KMS-11 (cell line): ENCODE measurements around the gene STIMATE.

Experiments
- H2AFZ ChIP-seq: fragments of 200-600 bp; sonication (generic); 2 replicates; pipeline ENCODE4 v1.6.1; 2016; ENCODE audit warnings: antibody characterized with exemption, mixed run types, low read depth
- H3K27ac ChIP-seq: fragments of 200-600 bp; sonication (generic); 2 replicates; pipeline ENCODE4 v1.6.1; 2016; ENCODE audit warnings: mild to moderate bottlenecking, mixed run types
- H3K27me3 ChIP-seq: fragments of 200-600 bp; sonication (generic); 2 replicates; pipeline ENCODE4 v1.6.1; 2017; ENCODE audit warnings: mild to moderate bottlenecking, low read depth, mixed run types, moderate library complexity; ENCODE audit not compliant: insufficient read depth
- H3K36me3 ChIP-seq: fragments of 200-600 bp; sonication (generic); 2 replicates; pipeline ENCODE4 v1.6.1; 2017; ENCODE audit warnings: mild to moderate bottlenecking, mixed run types; ENCODE audit not compliant: insufficient read depth
- H3K4me1 ChIP-seq: fragments of 200-600 bp; sonication (generic); 2 replicates; pipeline ENCODE4 v1.6.1; 2016; ENCODE audit warnings: mild to moderate bottlenecking, low read depth, mixed run types; ENCODE audit not compliant: poor library complexity, severe bottlenecking
- H3K4me2 ChIP-seq: fragments of 200-600 bp; sonication (generic); 2 replicates; pipeline ENCODE4 v1.7.0; 2016; ENCODE audit warnings: mild to moderate bottlenecking, mixed run types
- H3K4me3 ChIP-seq: fragments of 200-600 bp; sonication (generic); IDR thresholded peaks from 2 replicates; pipeline ENCODE4 v1.6.1; 2017; ENCODE audit warnings: low read depth, low read length, mixed read lengths; ENCODE audit not compliant: insufficient read depth
- H3K79me2 ChIP-seq: fragments of 200-600 bp; sonication (generic); 2 replicates; pipeline ENCODE4 v1.6.1; 2016; ENCODE audit warnings: low read depth, mixed run types; ENCODE audit not compliant: insufficient read depth
- H3K9ac ChIP-seq: fragments of 200-600 bp; sonication (generic); 2 replicates; pipeline ENCODE4 v1.6.1; 2016; ENCODE audit warnings: mild to moderate bottlenecking, mixed run types
- H4K20me1 ChIP-seq: fragments of 200-600 bp; sonication (generic); 2 replicates; pipeline ENCODE4 v1.6.1; 2016; ENCODE audit warnings: mild to moderate bottlenecking, mixed run types; ENCODE audit not compliant: insufficient read depth
- CTCF ChIP-seq: fragments of 200-600 bp; sonication (generic); conservative IDR thresholded peaks from 2 replicates; pipeline ENCODE4 v1.6.1; 2017; ENCODE audit warnings: low read depth, mild to moderate bottlenecking, antibody characterized with exemption, low read length, moderate library complexity, mixed read lengths

STIMATE gene

GRCh38 chr3:52816654-52817053 is 80.7 kb downstream of the STIMATE start:
- H3K4me1 ChIP-seq, result no peaks in the 10 kb centered on the region
- H2AFZ ChIP-seq, result no peak overlapping the region
- H3K9ac ChIP-seq, result no peak overlapping the region
- no peaks in the 10 kb centered on the region for H3K27me3 ChIP-seq
- H4K20me1 ChIP-seq, result no peaks in the 10 kb centered on the region
- no peak for TF ChIP-seq CTCF
- no peak overlapping the region for H3K27ac ChIP-seq
- H3K4me2 ChIP-seq, result no peak overlapping the region
- no peak overlapping the region for H3K4me3 ChIP-seq
- no peaks in the 10 kb centered on the region for H3K36me3 ChIP-seq
- H3K79me2 ChIP-seq, result no peaks in the 10 kb centered on the region

- Histone ChIP-seq H3K4me2 (no peak overlapping the region), H3K36me3 (no peaks in the 10 kb centered on the region), H3K9ac (no peak overlapping the region), H4K20me1 (no peaks in the 10 kb centered on the region), H3K27ac (no peak overlapping the region), H3K4me1 (no peaks in the 10 kb centered on the region), H3K27me3 (no peaks in the 10 kb centered on the region), H2AFZ (no peak overlapping the region), H3K4me3 (no peak overlapping the region), H3K79me2 (no peaks in the 10 kb centered on the region)
- no peak for TF ChIP-seq CTCF
These were observed 81.1 kb downstream of the STIMATE start for GRCh38 chr3:52816199-52816598.

GRCh38 chr3:52813810-52814209 is 83.5 kb downstream of the STIMATE start:
- Histone ChIP-seq H3K36me3 (no peaks in the 10 kb centered on the region), H3K4me2 (no peak overlapping the region), H3K27me3 (no peaks in the 10 kb centered on the region), H3K79me2 (no peaks in the 10 kb centered on the region), H3K9ac (no peak overlapping the region), H2AFZ (no peak overlapping the region), H3K4me1 (no peaks in the 10 kb centered on the region), H3K27ac (no peak overlapping the region), H3K4me3 (no peak overlapping the region), H4K20me1 (no peaks in the 10 kb centered on the region)
- no peak for TF ChIP-seq CTCF

GRCh38 chr3:52811452-52812011 is 85.8 kb downstream of the STIMATE start:
- Histone ChIP-seq H3K27ac (no peak overlapping the region), H3K27me3 (no peaks in the 10 kb centered on the region), H3K4me2 (no peak overlapping the region), H3K36me3 (no peaks in the 10 kb centered on the region), H3K79me2 (no peaks in the 10 kb centered on the region), H3K4me3 (no peak overlapping the region), H3K4me1 (no peaks in the 10 kb centered on the region), H4K20me1 (no peaks in the 10 kb centered on the region), H3K9ac (no peak overlapping the region), H2AFZ (no peak overlapping the region)
- TF ChIP-seq CTCF, result no peak
